ENCODE results near the gene COMT.

COMT gene

GRCh38 chr22:19983741-19984140 lies 42.2 kb downstream of the COMT start:
- no peak for DNase-seq (ENCODE audit: low read depth)

GRCh38 chr22:19984201-19984753 lies 42.7 kb downstream of the COMT start:
- no peak for DNase-seq (ENCODE audit: low read depth)

- no peak for DNase-seq (ENCODE audit: low read depth)
Observed at GRCh38 chr22:19984851-19985811, 43.6 kb downstream of the COMT start.

- no peak for DNase-seq (ENCODE audit: low read depth)
Observed at GRCh38 chr22:19986011-19986409, 44.4 kb downstream of the COMT start.

GRCh38 chr22:19986410-19987341 lies 45.1 kb downstream of the COMT start:
- DNase-seq (ENCODE audit: low read depth): peak; percentile 50

GRCh38 chr22:19987394-19988306 lies 46.1 kb downstream of the COMT start:
- DNase-seq (ENCODE audit: low read depth): no peak

GRCh38 chr22:19988331-19988808 lies 46.8 kb downstream of the COMT start:
- DNase-seq (ENCODE audit: low read depth): no peak

- no peak for DNase-seq (ENCODE audit: low read depth)
Observed at GRCh38 chr22:19988965-19989724, 47.6 kb downstream of the COMT start.

- DNase-seq (ENCODE audit: low read depth): no peak
Observed at GRCh38 chr22:19989725-19990067, 48.1 kb downstream of the COMT start.

- no peak for DNase-seq (ENCODE audit: low read depth)
Observed at GRCh38 chr22:19990188-19990587, 48.6 kb downstream of the COMT start.

- no peak for DNase-seq (ENCODE audit: low read depth)
Observed at GRCh38 chr22:19990609-19991394, 49.2 kb downstream of the COMT start.

- no peak for DNase-seq (ENCODE audit: low read depth)
Observed at GRCh38 chr22:19991395-19991644, 49.7 kb downstream of the COMT start.

GRCh38 chr22:19991645-19992451 lies 50.3 kb downstream of the COMT start:
- DNase-seq (ENCODE audit: low read depth): no peak

GRCh38 chr22:19992481-19992911 lies 50.9 kb downstream of the COMT start:
- DNase-seq (ENCODE audit: low read depth): no peak

GRCh38 chr22:19992921-19993355 lies 51.4 kb downstream of the COMT start:
- no peak for DNase-seq (ENCODE audit: low read depth)

GRCh38 chr22:19993926-19994325 lies 52.4 kb downstream of the COMT start:
- DNase-seq (ENCODE audit: low read depth): no peak

- no peak for DNase-seq (ENCODE audit: low read depth)
Observed at GRCh38 chr22:19994851-19995610, 53.5 kb downstream of the COMT start.

GRCh38 chr22:19995611-19996339 lies 54.2 kb downstream of the COMT start:
- no peak for DNase-seq (ENCODE audit: low read depth)

Data from activated T-helper 1 cell treated with Interleukin-2 at 50 U/mL for 16 hours (primary cell).